GM19438 (cell line): ENCODE data around the gene EGLN2.
"Not testable (repeated sequence)": the region's sequence is repeated elsewhere in the genome, so short reads cannot be mapped to it uniquely, and the experiment has no call there.

Source experiments
- ATAC-seq: cut with Tn5 transposase; IDR thresholded peaks from one replicate; pipeline ENCODE4 v1.9.1; 2021; ENCODE audit warnings: low read depth; ENCODE audit not compliant: unreplicated experiment

Gene EGLN2

GRCh38 chr19:40801426-40802299, 2.7 kb downstream of the EGLN2 start:
- no peak for ATAC-seq

- ATAC-seq, result no peak
Observed at GRCh38 chr19:40802300-40803169, 3.5 kb downstream of the EGLN2 start.

GRCh38 chr19:40803170-40803856, 4.3 kb downstream of the EGLN2 start:
- ATAC-seq, result no peak

GRCh38 chr19:40803857-40804782, 5.1 kb downstream of the EGLN2 start:
- ATAC-seq, result no peak

GRCh38 chr19:40804783-40805242, 5.8 kb downstream of the EGLN2 start:
- ATAC-seq, result no peak

GRCh38 chr19:40805258-40805868, 6.4 kb downstream of the EGLN2 start:
- no peak for ATAC-seq

GRCh38 chr19:40806423-40807146, 7.6 kb downstream of the EGLN2 start:
- ATAC-seq, result no peak

GRCh38 chr19:40807147-40808020, 8.4 kb downstream of the EGLN2 start:
- ATAC-seq, result no peak

GRCh38 chr19:40808021-40808325, 9.0 kb downstream of the EGLN2 start:
- no peak for ATAC-seq

- no peak for ATAC-seq
Observed at GRCh38 chr19:40808497-40808896, 9.5 kb downstream of the EGLN2 start.

GRCh38 chr19:40809358-40810086, 10.5 kb downstream of the EGLN2 start:
- no peak for ATAC-seq

GRCh38 chr19:40810160-40810559, 11.2 kb downstream of the EGLN2 start:
- ATAC-seq, result no peak

GRCh38 chr19:40810649-40811408, 11.8 kb downstream of the EGLN2 start:
- peak; percentile 70 for ATAC-seq

GRCh38 chr19:40811478-40812341, 12.7 kb downstream of the EGLN2 start:
- no peak for ATAC-seq

GRCh38 chr19:40812571-40812970, 13.6 kb downstream of the EGLN2 start:
- not testable (repeated sequence) for ATAC-seq

- ATAC-seq, result no peak
Observed at GRCh38 chr19:40813182-40813581, 14.2 kb downstream of the EGLN2 start.
